H9 (cell line): Measurements from ENCODE around the gene COA8. TPM values are rescaled to one million over a fixed set of nuclear protein-coding genes. Genes with fewer than 3 reads are reported as not detected.

Source experiments
- DNase-seq: peaks from one replicate; pipeline ENCODE4 v3.0.0-alpha.2; 2017
- H2AFZ ChIP-seq: one replicate; pipeline ENCODE4 v1.6.1; 2013; ENCODE audit warnings: mild to moderate bottlenecking, low read length, control low read depth, moderate library complexity
- H2AK5ac ChIP-seq: 2 replicates; pipeline ENCODE4 v1.6.1; 2013; ENCODE audit warnings: low read length, control low read depth, mixed read lengths; ENCODE audit not compliant: insufficient read length
- H2BK120ac ChIP-seq: one replicate; pipeline ENCODE4 v1.6.1; 2013; ENCODE audit warnings: low read depth, mild to moderate bottlenecking, low read length, control low read depth, inconsistent platforms; ENCODE audit not compliant: poor library complexity, severe bottlenecking
- H2BK12ac ChIP-seq: 2 replicates; pipeline ENCODE4 v1.6.1; 2013; ENCODE audit warnings: low read length, control low read depth, mixed read lengths, low read depth; ENCODE audit not compliant: insufficient read length
- H2BK15ac ChIP-seq: 2 replicates; pipeline ENCODE4 v1.6.1; 2013; ENCODE audit warnings: low read depth, low read length, control low read depth
- H2BK20ac ChIP-seq: one replicate; pipeline ENCODE4 v1.6.1; 2013; ENCODE audit warnings: low read depth, mild to moderate bottlenecking, low read length, control low read depth, inconsistent platforms; ENCODE audit not compliant: poor library complexity, severe bottlenecking
- H2BK5ac ChIP-seq: 2 replicates; pipeline ENCODE4 v1.6.1; 2013; ENCODE audit warnings: low read length, control low read depth, mixed read lengths; ENCODE audit not compliant: insufficient read length
- H3K14ac ChIP-seq: 2 replicates; pipeline ENCODE4 v1.6.1; 2013; ENCODE audit warnings: low read length, control low read depth; ENCODE audit not compliant: insufficient read depth
- H3K18ac ChIP-seq: 2 replicates; pipeline ENCODE4 v1.6.1; 2013; ENCODE audit warnings: low read depth, mild to moderate bottlenecking, mixed read lengths, low read length, control low read depth; ENCODE audit not compliant: insufficient read length
- H3K23ac ChIP-seq: 2 replicates; pipeline ENCODE4 v1.6.1; 2013; ENCODE audit warnings: low read length, control low read depth, mixed read lengths, low read depth; ENCODE audit not compliant: insufficient read length
- H3K23me2 ChIP-seq: 2 replicates; pipeline ENCODE4 v1.6.1; 2013; ENCODE audit warnings: low read depth, mild to moderate bottlenecking, mixed read lengths, low read length, control low read depth; ENCODE audit not compliant: insufficient read length, poor library complexity, severe bottlenecking
- H3K27ac ChIP-seq: 2 replicates; pipeline ENCODE4 v1.5.1; 2013; ENCODE audit warnings: low read length, control low read depth, mixed read lengths, low read depth; ENCODE audit not compliant: insufficient read length
- H3K27me3 ChIP-seq: 2 replicates; pipeline ENCODE4 v1.6.1; 2013; ENCODE audit warnings: low read length, control low read depth, inconsistent platforms; ENCODE audit not compliant: insufficient read depth
- H3K4ac ChIP-seq: 2 replicates; pipeline ENCODE4 v1.6.1; 2013; ENCODE audit warnings: low read depth, mild to moderate bottlenecking, control low read depth, inconsistent platforms, low read length, moderate library complexity
- H3K4me1 ChIP-seq: 2 replicates; pipeline ENCODE4 v1.6.1; 2013; ENCODE audit warnings: low read length, control low read depth, inconsistent platforms; ENCODE audit not compliant: insufficient read depth
- H3K4me2 ChIP-seq: 2 replicates; pipeline ENCODE4 v1.6.1; 2013; ENCODE audit warnings: low read length, control low read depth, mixed read lengths; ENCODE audit not compliant: insufficient read length, insufficient read depth
- H3K56ac ChIP-seq: 2 replicates; pipeline ENCODE4 v1.6.1; 2013; ENCODE audit warnings: low read depth, mild to moderate bottlenecking, mixed read lengths, low read length, control low read depth; ENCODE audit not compliant: insufficient read length
- H3K79me1 ChIP-seq: 2 replicates; pipeline ENCODE4 v1.6.1; 2013; ENCODE audit warnings: low read depth, mild to moderate bottlenecking, moderate library complexity, low read length, control low read depth, inconsistent platforms; ENCODE audit not compliant: insufficient read depth, poor library complexity, severe bottlenecking
- H3K79me2 ChIP-seq: 2 replicates; pipeline ENCODE4 v1.6.1; 2013; ENCODE audit warnings: low read length, control low read depth, inconsistent platforms; ENCODE audit not compliant: insufficient read depth
- H3K9ac ChIP-seq: 2 replicates; pipeline ENCODE4 v1.6.1; 2013; ENCODE audit warnings: low read length, control low read depth, mixed read lengths; ENCODE audit not compliant: insufficient read length; ENCODE audit errors: extremely low read depth
- H3K9me3 ChIP-seq: one replicate; pipeline ENCODE4 v1.6.1; 2013; ENCODE audit warnings: low read depth, low read length, inconsistent platforms; ENCODE audit not compliant: control insufficient read depth
- H3T11ph ChIP-seq: one replicate; pipeline ENCODE4 v1.6.1; 2013; ENCODE audit warnings: mild to moderate bottlenecking, low read length, control low read depth, inconsistent platforms
- H4K20me1 ChIP-seq: one replicate; pipeline ENCODE4 v1.6.1; 2013; ENCODE audit not compliant: control insufficient read depth, insufficient read length, insufficient read depth
- H4K5ac ChIP-seq: 2 replicates; pipeline ENCODE4 v1.6.1; 2013; ENCODE audit warnings: low read depth, mild to moderate bottlenecking, mixed read lengths, low read length, control low read depth; ENCODE audit not compliant: insufficient read length
- H4K8ac ChIP-seq: replicated peaks from 2 replicates; pipeline ENCODE4 v1.6.1; 2013; ENCODE audit warnings: low read length, control low read depth, mixed read lengths, low read depth; ENCODE audit not compliant: insufficient read length
- H4K91ac ChIP-seq: 2 replicates; pipeline ENCODE4 v1.6.1; 2013; ENCODE audit warnings: low read depth, mild to moderate bottlenecking, moderate library complexity, mixed read lengths, low read length, control low read depth; ENCODE audit not compliant: insufficient read length
- H3K27ac Mint-ChIP-seq, 3 experiments: 2 replicates in 2 of 3; 3 replicates in 1 of 3; pipeline ENCODE4 v1.8.0; 2020 to 2021; ENCODE audit warnings: mixed read lengths in 3 of 3, mild to moderate bottlenecking in 1 of 3, moderate library complexity in 1 of 3
- H3K27me3 Mint-ChIP-seq: 2 replicates; pipeline ENCODE4 v1.8.0; 2021; ENCODE audit warnings: low read depth, mild to moderate bottlenecking, moderate library complexity, mixed read lengths
- H3K36me3 Mint-ChIP-seq, 3 experiments: 2 replicates in 2 of 3; 3 replicates in 1 of 3; pipeline ENCODE4 v1.8.0; 2020 to 2021; ENCODE audit warnings: low read depth in 3 of 3, mixed read lengths in 3 of 3; ENCODE audit not compliant: insufficient read depth in 1 of 3
- H3K4me1 Mint-ChIP-seq, 2 experiments: 2 replicates each; pipeline ENCODE4 v1.8.0; 2020; ENCODE audit warnings: mixed read lengths in 2 of 2
- H3K4me3 Mint-ChIP-seq, 2 experiments: 2 replicates in 1 of 2; 3 replicates in 1 of 2; pipeline ENCODE4 v1.8.0; 2020 to 2021; ENCODE audit warnings: mild to moderate bottlenecking in 2 of 2, mixed read lengths in 2 of 2, moderate library complexity in 1 of 2
- H3K9me3 Mint-ChIP-seq, 2 experiments: 2 replicates in 1 of 2; 3 replicates in 1 of 2; pipeline ENCODE4 v1.8.0; 2020; ENCODE audit warnings: mild to moderate bottlenecking in 2 of 2, mixed read lengths in 2 of 2, moderate library complexity in 1 of 2
- WGBS: extraction: QIAGEN DNeasy Blood & Tissue Kit; methylation state at CpG from one replicate; pipeline ENCODE4 v1.1.7; 2013; ENCODE audit warnings: missing lambda C conversion rate, low lambda C conversion rate, mixed read lengths; ENCODE audit not compliant: insufficient read length; ENCODE audit errors: extremely low coverage; 5-methylcytosine and 5-hydroxymethylcytosine counted together
- total RNA-seq: library from RNA; stranded (reverse); gene quantifications from 2 replicates; pipeline ENCODE4 v1.2.1, GENCODE V29; 2021
- TF ChIP-seq, protein P1 (sequence below): fragments of 200-600 bp; sonication (generic); conservative IDR thresholded peaks from 3 replicates; pipeline ENCODE4 v1.8.0; 2021; ENCODE audit warnings: antibody characterized with exemption, mild to moderate bottlenecking

COA8 gene
- total RNA-seq, 1 experiment from 2014 or later = 45.5 TPM

DNA sequence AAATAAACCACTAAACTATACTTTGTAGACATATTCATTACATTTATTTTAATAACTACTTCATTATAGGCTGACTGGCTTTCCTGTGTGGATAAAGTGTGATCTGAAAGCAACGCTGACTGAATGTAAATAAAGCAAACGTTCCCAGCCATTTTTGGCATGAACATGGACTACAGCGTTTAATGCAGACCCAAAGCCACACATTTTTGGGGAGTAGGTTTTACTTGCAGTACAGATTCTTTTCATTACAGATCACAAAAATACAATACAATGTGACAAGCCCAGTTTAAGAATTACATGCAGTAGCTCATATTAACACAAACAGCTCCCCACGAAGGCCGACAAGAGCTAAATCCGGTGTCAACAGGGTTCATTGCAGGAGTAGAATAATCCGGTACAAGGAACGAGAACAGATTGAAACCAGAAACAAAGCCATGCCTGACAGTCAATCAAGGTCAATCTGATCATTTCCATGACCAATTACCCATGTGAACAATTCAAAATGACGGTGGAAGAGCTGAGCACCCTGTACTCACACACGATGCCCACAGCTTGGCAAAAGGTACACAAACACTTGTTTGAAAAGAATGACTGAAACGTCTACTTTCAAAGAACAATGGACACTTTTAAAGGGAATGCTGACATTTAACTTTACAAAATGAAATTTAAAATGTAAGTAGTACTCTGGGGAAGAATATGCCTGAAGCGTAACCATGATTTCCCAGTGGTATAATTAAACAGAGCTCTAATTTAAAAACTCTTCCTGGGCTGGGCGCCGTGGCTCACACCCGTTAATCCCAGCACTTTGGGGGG is 5.6 kb upstream of the COA8 start:
- Mint-ChIP-seq H3K9me3 (no peaks in the 10 kb centered on the region), H3K36me3 (peaks cover 16 to 32% (median 24%) of the 10 kb centered on the region in 3 experiments), H3K4me3 (no peak overlapping the region), H3K27me3 (no peaks in the 10 kb centered on the region), H3K27ac (0 out of 7 replicates have a peak overlapping the region, but pooled peaks of 1 of the 3 experiments have one; percentile 13), H3K4me1 (peaks cover 13 to 17% of the 10 kb centered on the region in 2 experiments)
- Histone ChIP-seq H4K8ac (no peak overlapping the region), H4K20me1 (no peaks in the 10 kb centered on the region), H2BK20ac (no peak overlapping the region), H3K79me1 (peaks cover 10% of the 10 kb centered on the region), H2AFZ (no peak overlapping the region), H3K27me3 (no peaks in the 10 kb centered on the region), H3K56ac (no peak overlapping the region), H2BK15ac (no peak overlapping the region), H3K9me3 (no peaks in the 10 kb centered on the region), H3K4ac (no peak overlapping the region), H2BK5ac (no peak overlapping the region), H3K23me2 (peaks cover 5% of the 10 kb centered on the region), H3T11ph (no peak overlapping the region), H3K4me2 (no peak overlapping the region), H2BK12ac (no peak overlapping the region), H2AK5ac (no peak overlapping the region), H3K14ac (no peak overlapping the region), H3K23ac (no peak overlapping the region), H3K27ac (no peak overlapping the region), H3K9ac (no peak overlapping the region), H4K5ac (no peak overlapping the region), H2BK120ac (no peak overlapping the region), H4K91ac (no peak overlapping the region), H3K4me1 (no peaks in the 10 kb centered on the region), H3K18ac (no peak overlapping the region), H3K79me2 (peaks cover 16% of the 10 kb centered on the region; the same call in 1 of the 2 replicates)
- no CpG with 5 or more reads among the region's 15 CpGs for WGBS
- TF ChIP-seq, protein P1, sequence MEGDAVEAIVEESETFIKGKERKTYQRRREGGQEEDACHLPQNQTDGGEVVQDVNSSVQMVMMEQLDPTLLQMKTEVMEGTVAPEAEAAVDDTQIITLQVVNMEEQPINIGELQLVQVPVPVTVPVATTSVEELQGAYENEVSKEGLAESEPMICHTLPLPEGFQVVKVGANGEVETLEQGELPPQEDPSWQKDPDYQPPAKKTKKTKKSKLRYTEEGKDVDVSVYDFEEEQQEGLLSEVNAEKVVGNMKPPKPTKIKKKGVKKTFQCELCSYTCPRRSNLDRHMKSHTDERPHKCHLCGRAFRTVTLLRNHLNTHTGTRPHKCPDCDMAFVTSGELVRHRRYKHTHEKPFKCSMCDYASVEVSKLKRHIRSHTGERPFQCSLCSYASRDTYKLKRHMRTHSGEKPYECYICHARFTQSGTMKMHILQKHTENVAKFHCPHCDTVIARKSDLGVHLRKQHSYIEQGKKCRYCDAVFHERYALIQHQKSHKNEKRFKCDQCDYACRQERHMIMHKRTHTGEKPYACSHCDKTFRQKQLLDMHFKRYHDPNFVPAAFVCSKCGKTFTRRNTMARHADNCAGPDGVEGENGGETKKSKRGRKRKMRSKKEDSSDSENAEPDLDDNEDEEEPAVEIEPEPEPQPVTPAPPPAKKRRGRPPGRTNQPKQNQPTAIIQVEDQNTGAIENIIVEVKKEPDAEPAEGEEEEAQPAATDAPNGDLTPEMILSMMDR = no peak
- no peak for DNase-seq
